ENCODE measurements around the gene PPP3R1. TPM values are rescaled to one million over a fixed set of nuclear protein-coding genes. Genes with fewer than 3 reads are reported as not detected.

The PPP3R1 gene
- total and polyA plus RNA-seq, 2 of the 8 experiments (the other 6 are each of a cell fraction or from before 2014, with no cell fraction given): 9.3 to 85.1 TPM

GRCh38 chr2:68245066-68245465 is 7.3 kb downstream of the PPP3R1 start:
- Histone ChIP-seq H3K27me3 (replicated peaks in 1 of 4; ENCODE audit: control insufficient read depth in 3 of 4, extremely low read depth in 1 of 4, insufficient read depth in 3 of 4, low read length in 3 of 4) (no peaks in the 10 kb centered on the region), H2BK120ac (replicated peaks; ENCODE audit: low read depth, low read length) (no peak overlapping the region), H3K9me3 (ENCODE audit: insufficient read depth in 2 of 2, low read depth in 1 of 2, low read length in 1 of 2) (no peaks in the 10 kb centered on the region), H2BK12ac (ENCODE audit: low read depth, low read length) (no peak overlapping the region), H3K79me1 (ENCODE audit: low read depth, low read length) (peaks cover 3% of the 10 kb centered on the region), H3K79me2 (ENCODE audit: control insufficient read depth in 1 of 2, insufficient read depth in 2 of 2, low read length in 2 of 2) (peaks cover 61 to 100% of the 10 kb centered on the region in 2 experiments), H3K4me1 (replicated peaks in 1 of 4; ENCODE audit: control insufficient read depth in 3 of 4, insufficient read depth in 4 of 4, low read length in 3 of 4) (peaks cover 0 to 15% (median 7%) of the 10 kb centered on the region in 4 experiments; a peak in 6 of 7 replicates), H3K27ac (ENCODE audit: low read depth, low read length) (no peak overlapping the region), H3K4me2 (ENCODE audit: insufficient read depth in 1 of 2, low read depth in 2 of 2, low read length in 2 of 2) (no peak overlapping the region), H2BK15ac (ENCODE audit: low read length) (no peak overlapping the region), H3K9ac (replicated peaks in 1 of 4; ENCODE audit: extremely low read depth in 1 of 4, low read depth in 3 of 4, low read length in 3 of 4) (no peak overlapping the region), H3K4me3 (ENCODE audit: extremely low read depth in 1 of 4, insufficient read depth in 2 of 4, low read depth in 3 of 4, low read length in 4 of 4) (no peak overlapping the region), H3K18ac (ENCODE audit: extremely low read depth, low read length) (no peak overlapping the region), H4K91ac (replicated peaks; ENCODE audit: insufficient read length, low read length) (no peak overlapping the region), H2BK5ac (ENCODE audit: low read depth, low read length) (no peak overlapping the region), H4K20me1 (replicated peaks in 1 of 2; ENCODE audit: control insufficient read depth in 1 of 2, insufficient read depth in 2 of 2, low read length in 2 of 2) (peaks cover 25 to 43% of the 10 kb centered on the region in 2 experiments), H3K4ac (replicated peaks; ENCODE audit: insufficient read length, low read depth, low read length) (no peak overlapping the region), H2AK5ac (ENCODE audit: low read depth, low read length) (no peak overlapping the region), H4K8ac (ENCODE audit: extremely low read depth, insufficient read depth, low read length) (no peak overlapping the region), H2BK20ac (ENCODE audit: low read length) (no peak overlapping the region), H2AFZ (ENCODE audit: low read length) (no peak overlapping the region), H3K56ac (replicated peaks; ENCODE audit: insufficient read length, low read depth, low read length) (no peak overlapping the region), H3K23me2 (ENCODE audit: low read depth, low read length) (no peaks in the 10 kb centered on the region), H3K23ac (ENCODE audit: insufficient read length) (no peak overlapping the region), H3K14ac (ENCODE audit: insufficient read length) (no peak overlapping the region), H3K36me3 (ENCODE audit: control insufficient read depth in 2 of 4, insufficient read depth in 4 of 4, low read length in 3 of 4) (no peaks in the 10 kb centered on the region; a peak in 2 of 8 replicates), H4K5ac (ENCODE audit: insufficient read length, low read depth, low read length) (no peak overlapping the region)
- CTCF ChIA-PET (ENCODE audit: partially characterized antibody): interaction anchor here (0.7 to 2.1 kb wide), 9 partner anchors 11 to 123 kb away, joined by 3 to 7 read pairs (median 4); no protein-coding TSS in a partner anchor
- WGBS, 2 experiments (ENCODE audit: extremely low coverage in 1 of 2, insufficient coverage in 1 of 2, insufficient read length in 1 of 2, insufficient replicate concordance in 2 of 2, low coverage in 1 of 2, low lambda C conversion rate in 2 of 2, missing lambda C conversion rate in 1 of 2): 93% methylated on average over 4 of the region's 4 CpGs; no CpG with 5 or more reads in 1 of the 2 experiments
- POLR2A ChIA-PET (ENCODE audit: partially characterized antibody): interaction anchor here (1.4 kb wide), 1 partner anchor 88 kb away, joined by 4 read pairs; the partner anchor contains the start of gene PNO1
- DNase-seq (ENCODE audit: low read depth in 1 of 2, low spot score in 2 of 2) (no peak), FAIRE-seq (no peak)
- TF ChIP-seq BRCA1 (IDR thresholded peaks at IDR 0.05; ENCODE audit: low read depth, low read length) (no peak), GTF2F1 (IDR thresholded peaks at IDR 0.05; ENCODE audit: borderline replicate concordance, low read depth, low read length) (no peak), RNF2 (IDR thresholded peaks at IDR 0.05; ENCODE audit: borderline replicate concordance, low read depth, low read length, missing control alignments, poor library complexity, severe bottlenecking) (no peak), JUND (IDR thresholded peaks at IDR 0.05; ENCODE audit: low read length) (no peak), HDAC6 (IDR thresholded peaks at IDR 0.05; ENCODE audit: low read depth, low read length) (no peak), GABPA (IDR thresholded peaks at IDR 0.05; ENCODE audit: borderline replicate concordance, insufficient read depth, low read length) (no peak)

All from H1 (cell line).